ENCODE measurements around the gene ACSF3.

The ACSF3 gene

GRCh38 chr16:89071686-89072547, 21.7 kb upstream of the ACSF3 start (continued):
- no peak for TF ChIP-seq HIC1 (tag by site-specific recombination; IDR thresholded peaks at IDR 0.05)
- TF ChIP-seq ELK4 (IDR thresholded peaks at IDR 0.05; ENCODE audit: borderline replicate concordance, low read depth, low read length), result no peak
- no peak for TF ChIP-seq ZNF488 (tag by site-specific recombination; IDR thresholded peaks at IDR 0.05)

- Histone ChIP-seq H3K27ac (ENCODE audit: extremely low read depth, low read depth, low read length) (no peak overlapping the region), H3K4me3 (ENCODE audit: low read depth, low read length) (no peak overlapping the region), H3K36me3 (ENCODE audit: control insufficient read depth in 2 of 2, insufficient read depth in 1 of 2, low read length in 2 of 2) (no peaks in the 10 kb centered on the region), H3K4me1 (ENCODE audit: control insufficient read depth, insufficient read depth, low read length) (no peaks in the 10 kb centered on the region), H3K9me3 (ENCODE audit: control insufficient read depth, insufficient read depth, low read depth, low read length) (no peaks in the 10 kb centered on the region)
- ChIA-PET POLR2A (no interaction called here), CTCF (no interaction called here)
- TF ChIP-seq ZNF623 (tag by site-specific recombination; IDR thresholded peaks at IDR 0.05) (no peak), HOXC10 (CRISPR knock-in tag; IDR thresholded peaks at IDR 0.05) (no peak), ZNF776 (tag by site-specific recombination; IDR thresholded peaks at IDR 0.05; ENCODE audit: borderline replicate concordance) (no peak), ZNF391 (tag by site-specific recombination; IDR thresholded peaks at IDR 0.05; ENCODE audit: borderline replicate concordance, low read depth) (no peak), ZNF704 (tag by site-specific recombination; IDR thresholded peaks at IDR 0.05) (no peak), ZNF140 (tag by site-specific recombination; IDR thresholded peaks at IDR 0.05) (no peak), ZNF23 (tag by site-specific recombination; IDR thresholded peaks at IDR 0.05; ENCODE audit: borderline replicate concordance) (no peak), ZNF747 (tag by site-specific recombination; IDR thresholded peaks at IDR 0.05) (no peak), ZBTB48 (tag by site-specific recombination; IDR thresholded peaks at IDR 0.05) (no peak), PRDM2 (tag by site-specific recombination; IDR thresholded peaks at IDR 0.05; ENCODE audit: borderline replicate concordance) (no peak), ZFP69B (tag by site-specific recombination; IDR thresholded peaks at IDR 0.05) (no peak)
These were observed 21.0 kb upstream of the ACSF3 start for GRCh38 chr16:89072548-89073130.
